Activated T-helper 1 cell treated with anti-CD3 and anti-CD28 coated beads, Interleukin-2, amount 50 U/mL, for 16 hours (primary cell): ENCODE data around the gene PLEKHA7.

Experiments
- DNase-seq, 2 donors: peaks; one replicate each; pipeline ENCODE4 v3.0.0-alpha.2; 2020; ENCODE audit warnings: low read depth in 1 of 2, low spot score in 1 of 2

The PLEKHA7 gene

DNA sequence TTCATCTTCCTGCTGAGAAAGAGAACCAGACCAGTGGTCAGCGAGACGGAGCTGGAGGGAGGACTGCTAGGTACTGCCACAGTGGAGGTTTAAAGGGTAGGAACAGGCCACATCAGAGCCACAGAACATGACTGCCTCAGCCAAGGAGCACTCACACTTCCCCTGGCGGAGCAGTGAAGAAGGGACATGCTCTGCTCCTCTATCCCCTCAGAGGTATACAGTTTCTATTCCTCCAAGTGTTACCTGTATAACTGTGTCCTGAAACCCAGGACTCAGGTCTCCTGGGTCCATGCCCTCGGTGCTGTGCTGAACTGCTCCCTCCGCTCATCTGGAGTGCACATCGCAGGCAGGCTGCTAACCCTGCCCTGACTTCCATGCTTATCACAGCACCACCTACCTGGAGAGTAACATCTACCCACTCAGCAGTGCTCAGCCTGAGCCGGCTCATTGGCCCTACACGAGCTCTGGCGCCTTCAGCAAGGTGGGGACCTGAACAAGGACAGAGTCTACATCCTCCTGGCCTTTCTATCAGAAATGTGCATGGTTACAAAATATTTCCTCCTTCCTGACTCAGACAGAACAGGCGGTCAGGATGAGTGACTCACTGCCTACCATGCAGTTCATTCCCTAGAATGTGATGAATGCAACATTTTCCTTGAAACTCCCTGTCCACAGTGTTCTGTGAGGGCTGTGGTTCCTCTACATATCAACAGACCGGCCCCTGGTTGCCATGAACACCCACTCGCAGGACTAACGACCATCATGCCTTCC lies 222.8 kb downstream of the PLEKHA7 start:
- DNase-seq: no peak

DNA sequence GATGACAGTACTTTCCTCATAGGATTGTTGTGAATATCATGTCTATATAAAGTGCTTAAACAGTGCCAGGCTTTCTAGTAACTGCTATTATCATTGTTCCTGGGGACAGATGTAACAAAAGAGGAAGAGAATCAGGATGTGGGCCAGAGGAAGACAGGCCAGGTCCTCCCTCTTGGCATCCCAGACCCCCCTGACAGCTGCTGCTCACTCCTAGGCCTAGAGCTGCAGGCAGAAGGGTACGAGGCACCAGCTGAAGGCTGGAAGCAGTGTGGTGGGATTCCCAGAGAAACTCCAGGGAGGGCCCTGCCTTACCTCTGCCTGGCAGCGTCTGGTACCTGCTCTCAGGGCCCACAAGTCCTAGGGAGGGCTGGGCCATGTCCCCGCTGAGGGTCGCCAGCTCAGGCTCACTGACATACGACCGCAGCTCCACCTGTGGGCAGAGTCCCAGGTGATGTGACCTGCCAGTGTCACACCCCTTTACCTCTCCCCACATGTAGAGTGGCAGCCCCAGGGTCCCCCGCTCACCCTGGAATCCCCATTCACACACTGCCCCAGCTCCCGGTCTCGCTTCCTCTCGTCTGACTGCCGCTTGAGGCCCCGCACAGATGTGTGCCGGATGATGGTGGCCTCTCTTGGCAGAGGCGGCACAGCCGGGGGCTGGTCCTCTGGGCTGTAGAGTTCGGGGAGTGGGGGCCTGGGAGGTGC lies 223.6 kb downstream of the PLEKHA7 start:
- DNase-seq: no peak

DNA sequence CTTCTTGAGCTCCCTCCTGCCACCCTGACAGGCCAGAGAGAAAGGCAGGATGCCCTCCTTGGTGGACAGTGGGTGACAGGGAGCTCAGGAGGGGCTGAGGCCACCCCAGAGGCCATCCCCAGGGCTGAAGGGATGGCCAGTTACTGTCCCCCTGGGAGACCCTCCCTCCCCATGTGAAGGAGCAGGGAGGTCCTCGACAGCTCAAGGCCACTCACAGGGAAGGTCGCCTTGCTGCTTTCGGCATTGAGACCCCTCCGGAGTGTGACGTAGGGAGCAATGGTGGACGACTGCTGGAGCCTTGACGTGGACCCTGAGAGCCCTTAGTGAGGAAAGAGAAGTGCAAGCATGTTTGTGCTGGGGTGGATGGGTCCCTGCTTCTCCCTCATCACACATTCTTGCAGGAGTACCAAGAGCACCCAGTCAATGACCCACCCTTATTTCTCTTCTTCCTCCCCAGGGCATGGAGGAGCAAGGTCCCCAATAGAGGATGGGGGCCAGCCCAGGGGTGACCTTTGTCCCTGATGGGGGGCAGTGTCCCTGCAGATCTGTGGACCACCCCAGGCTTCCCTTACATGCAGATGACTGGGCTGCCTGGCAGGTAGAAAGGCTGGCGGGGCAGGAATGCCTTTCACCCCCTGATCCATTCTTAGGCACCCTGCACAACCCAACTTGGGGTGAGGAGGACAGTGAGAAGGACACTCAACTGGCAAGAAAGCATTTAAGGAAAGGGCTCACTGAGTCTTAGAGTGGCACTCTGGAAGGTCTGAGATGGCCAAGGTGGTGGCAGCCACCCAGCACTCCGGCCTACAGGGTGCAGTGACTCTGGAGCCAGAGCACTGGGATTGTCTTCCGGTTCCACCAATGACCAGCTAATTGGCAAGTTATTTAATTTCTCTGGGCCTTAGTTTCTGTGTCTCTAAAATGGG lies 224.4 kb downstream of the PLEKHA7 start:
- no peak for DNase-seq

DNA sequence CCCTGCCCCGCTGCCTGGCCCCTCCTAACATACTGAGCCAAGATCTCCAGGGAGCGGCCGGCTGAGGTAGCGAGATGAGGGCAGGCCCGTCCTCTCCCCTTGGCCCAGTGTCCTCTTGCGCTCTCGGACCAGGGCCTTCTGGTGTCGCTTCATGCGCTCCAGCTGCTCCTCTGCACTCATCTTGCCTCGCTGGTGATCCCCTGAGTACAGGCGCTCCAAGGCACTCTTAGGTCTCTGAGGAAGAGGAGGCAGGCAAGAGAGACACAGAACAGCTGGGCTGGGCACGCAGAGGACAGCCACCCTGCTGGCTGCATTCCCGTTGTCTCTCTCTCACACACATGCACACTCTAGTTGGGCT lies 225.2 kb downstream of the PLEKHA7 start:
- DNase-seq: no peak

DNA sequence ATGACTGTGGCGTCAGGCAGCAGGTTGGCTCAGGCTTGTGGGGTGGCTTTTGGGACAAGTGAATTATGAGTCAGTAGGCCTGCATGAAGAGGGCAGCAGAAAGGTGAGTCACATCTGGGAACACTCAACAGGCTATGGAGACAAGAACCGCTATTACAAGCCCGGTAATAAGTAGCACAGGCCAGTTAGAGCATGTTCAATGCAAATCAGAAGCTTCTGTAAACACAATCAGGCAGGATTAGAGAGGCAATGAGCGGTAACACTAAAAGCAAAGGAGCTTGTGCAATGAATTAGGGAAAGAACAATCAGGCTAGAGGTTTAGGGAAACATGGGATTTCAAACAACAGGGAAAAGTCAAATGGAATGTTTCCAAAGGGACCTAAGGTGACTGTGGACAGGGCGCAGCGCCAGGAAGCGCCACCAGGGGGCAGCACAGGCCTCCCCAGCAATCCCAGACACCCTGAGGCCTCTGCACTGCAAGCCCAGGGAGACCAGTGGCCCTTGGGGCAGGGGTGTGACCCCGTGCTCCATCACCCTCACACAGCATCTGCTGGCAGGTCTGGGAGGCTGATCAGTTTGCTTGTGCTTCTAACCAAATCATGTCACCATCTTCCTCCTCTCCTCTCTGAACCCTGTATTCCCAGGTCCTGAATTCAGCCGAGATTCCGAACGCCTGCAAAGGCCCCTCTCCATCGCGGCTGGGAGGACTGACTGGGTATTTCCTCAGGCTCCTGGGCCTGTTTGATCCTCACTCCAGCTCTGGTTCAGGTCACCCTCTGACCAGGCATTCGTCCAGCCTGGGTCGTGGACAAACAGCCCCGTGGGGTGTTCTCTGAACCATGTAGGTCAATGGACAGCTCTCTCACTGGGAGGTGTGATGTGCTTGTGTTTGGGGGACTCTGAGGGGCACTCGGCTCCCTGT lies 225.8 kb downstream of the PLEKHA7 start:
- DNase-seq: peak; percentile 18 to 39

DNA sequence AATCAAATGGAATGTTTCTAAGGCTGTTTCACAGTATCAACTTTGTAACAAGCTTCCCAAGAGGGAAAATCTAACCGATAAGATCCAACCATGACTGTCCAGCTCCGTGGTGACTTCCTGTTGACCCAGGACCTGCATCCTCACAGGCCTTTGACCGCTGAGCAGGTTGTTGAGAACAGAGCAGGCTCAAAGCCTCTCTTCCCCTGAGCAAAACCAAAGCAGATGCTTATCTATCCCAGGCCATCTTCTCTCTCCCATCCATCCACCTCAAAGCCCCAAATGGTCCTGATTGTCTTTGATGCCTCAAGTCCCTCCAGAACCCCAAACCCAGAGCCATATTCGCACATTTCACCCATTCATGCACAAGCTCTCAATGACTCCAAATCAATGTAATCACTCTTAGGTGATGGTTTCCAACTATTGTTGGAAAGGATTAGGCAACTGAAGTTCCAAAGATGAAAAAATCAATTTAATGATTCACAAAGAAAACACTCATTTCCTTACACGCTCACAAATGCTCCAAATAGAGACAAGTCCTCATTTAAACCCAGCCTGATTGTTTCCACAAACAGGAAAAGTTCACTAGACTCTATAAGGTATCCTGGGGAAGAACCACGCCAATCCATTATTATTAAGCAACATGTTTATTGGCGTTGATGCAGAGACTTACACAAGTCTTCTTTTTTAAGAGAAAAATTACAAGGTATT lies 227.0 kb downstream of the PLEKHA7 start:
- DNase-seq: no peak

DNA sequence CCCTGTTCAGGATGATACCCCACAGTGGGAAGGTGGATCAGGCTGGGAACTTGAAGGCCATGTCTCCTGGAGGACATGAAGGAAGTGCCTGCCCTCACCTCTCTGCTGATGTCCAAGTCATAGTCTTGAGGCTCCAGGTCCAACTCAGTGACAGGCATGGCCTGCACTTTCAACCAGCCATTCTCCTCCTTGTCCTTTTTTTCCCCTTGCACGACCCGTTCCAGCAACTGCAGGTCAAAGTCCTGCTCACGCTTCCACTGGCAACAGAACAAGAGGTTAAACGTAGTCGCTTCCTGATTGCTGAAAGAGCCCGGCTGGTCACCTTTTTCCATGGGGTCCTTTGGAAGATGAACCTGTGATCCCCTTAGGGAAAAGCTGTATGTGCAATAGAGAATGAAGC lies 228.1 kb downstream of the PLEKHA7 start:
- DNase-seq: no peak

DNA sequence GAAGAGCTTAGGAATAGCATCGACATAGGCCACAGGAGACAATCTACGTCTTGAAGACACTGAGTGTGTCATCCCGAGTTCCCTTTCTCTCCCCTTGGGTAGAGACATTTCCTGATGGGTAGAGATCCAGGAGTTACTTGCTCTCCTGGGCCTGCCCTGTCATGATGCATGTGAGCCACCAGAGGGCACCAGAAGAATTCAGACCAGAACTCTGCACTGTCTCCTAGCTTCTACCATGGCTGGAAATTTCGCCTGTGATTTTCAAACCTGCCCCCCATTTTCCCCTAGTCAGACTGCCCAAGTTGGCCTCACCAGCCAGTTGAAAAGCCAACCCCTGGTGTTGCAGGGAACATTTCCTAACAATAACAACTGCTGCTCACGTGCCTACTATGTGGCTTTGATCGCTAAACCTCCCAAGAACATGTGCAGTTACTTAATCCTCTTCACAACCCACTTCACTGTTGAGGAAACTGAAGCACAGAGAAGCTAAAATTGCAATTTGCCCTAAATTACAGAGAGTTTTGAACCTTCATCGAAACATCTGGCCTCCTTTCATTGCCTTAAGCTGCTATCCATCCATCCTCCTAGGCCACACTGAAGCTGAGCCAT lies 228.6 kb downstream of the PLEKHA7 start:
- DNase-seq: peak in 1 of 2 donors; percentile 17

DNA sequence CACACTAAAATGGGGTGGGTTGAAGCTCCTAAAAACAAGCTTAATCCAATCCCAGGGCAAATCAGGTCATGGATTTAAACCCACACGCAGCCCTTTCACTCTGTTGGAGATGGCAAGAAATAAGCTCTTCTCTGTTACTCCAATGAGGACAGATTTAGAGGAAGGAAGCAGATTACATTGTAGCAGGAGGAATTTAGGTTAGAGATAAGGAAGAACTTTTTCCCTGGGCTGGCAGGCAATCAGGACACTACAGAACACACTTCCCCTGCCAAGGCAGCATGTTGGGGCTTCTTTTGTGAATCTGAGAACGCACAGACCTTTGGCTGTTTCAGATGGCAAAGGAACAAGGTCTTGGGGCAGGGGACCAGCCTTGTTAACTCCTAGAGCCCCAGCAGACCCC lies 229.5 kb downstream of the PLEKHA7 start:
- DNase-seq: no peak

DNA sequence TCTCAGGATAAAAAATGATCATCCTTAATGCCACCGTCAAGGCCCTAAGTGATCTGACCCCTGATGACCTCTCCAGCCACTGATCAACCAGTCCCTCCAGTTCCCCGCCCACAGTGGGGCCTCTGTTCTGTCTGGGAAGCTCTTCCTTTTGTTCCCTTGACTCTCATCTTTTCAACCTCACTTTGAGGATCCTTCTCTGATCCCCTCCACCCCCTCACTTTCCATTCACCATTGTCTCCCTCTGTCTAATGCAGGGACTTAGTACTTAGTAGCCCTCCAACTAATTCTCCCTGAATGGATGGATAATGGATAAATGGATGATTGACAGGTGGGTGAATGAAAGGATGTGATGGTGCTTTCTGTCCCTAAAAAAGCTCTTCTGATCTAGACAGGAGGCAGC lies 230.1 kb downstream of the PLEKHA7 start:
- DNase-seq: no peak

DNA sequence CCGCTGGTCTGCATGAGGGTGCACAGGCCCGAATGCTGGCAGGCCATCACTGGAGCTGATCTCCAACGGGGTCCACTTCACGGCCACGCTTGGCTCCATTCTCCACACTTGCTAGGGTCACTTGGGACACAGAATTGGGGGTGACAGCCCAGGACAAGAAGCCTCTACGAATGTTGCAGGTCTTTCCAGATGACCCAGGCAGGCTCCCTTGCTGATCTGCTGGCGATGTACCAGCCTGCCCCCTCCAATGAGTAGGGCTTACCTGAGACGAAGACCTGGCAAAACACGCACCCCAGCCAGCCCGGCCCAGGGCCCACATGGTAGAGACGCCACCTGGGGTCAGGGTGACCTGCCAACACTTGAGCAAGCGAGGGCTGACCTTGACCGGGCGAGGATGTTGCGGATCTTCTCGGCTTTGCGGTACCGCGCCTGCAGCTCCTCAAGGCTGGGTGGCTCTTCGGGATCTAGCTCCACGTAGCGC lies 230.9 kb downstream of the PLEKHA7 start:
- DNase-seq: no peak

DNA sequence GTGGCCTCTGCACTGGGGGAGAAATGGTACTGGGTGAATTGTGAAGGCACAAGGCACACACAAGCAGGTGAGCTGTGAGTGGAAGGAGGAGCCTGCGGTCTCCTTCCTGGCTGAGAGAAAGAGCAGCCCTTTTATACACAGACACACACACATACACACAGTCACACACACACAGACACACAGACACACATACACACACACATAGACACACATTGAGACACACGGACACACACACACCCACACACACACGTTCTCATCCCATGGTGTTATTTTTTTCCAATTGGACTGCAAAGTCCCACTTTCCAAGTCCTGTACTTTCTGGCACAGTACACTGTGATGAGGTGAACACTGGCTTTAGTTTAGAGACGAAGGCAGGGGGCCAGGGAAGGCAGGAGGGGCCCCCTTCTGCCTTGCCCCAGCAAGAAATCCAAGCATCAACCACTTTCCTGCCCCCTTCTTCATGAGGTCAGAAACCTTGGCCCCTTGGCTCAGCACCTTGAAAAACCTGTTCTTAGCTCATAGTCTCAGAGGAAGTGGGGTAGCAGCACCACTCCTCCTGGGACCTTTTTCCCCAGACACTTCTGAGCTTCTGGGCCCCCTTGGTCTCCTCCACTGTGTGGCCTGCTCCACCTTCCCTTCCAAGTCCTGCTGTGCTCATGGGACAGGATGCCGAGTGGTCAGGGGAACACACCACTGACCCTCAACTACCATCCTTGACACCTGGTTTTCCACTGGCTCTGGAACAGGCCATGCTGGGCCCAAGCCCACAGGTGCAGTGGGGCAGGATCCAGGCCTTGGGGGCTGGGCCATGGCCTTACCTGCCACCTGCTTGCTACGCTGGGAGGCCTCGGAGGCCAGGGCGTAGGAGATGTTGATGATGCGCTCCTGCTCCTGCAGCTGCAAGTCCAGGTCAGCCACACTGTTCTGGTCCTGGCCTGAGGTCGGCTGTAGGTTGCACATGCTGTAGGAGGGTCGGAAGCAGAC lies 232.0 kb downstream of the PLEKHA7 start:
- DNase-seq: no peak

DNA sequence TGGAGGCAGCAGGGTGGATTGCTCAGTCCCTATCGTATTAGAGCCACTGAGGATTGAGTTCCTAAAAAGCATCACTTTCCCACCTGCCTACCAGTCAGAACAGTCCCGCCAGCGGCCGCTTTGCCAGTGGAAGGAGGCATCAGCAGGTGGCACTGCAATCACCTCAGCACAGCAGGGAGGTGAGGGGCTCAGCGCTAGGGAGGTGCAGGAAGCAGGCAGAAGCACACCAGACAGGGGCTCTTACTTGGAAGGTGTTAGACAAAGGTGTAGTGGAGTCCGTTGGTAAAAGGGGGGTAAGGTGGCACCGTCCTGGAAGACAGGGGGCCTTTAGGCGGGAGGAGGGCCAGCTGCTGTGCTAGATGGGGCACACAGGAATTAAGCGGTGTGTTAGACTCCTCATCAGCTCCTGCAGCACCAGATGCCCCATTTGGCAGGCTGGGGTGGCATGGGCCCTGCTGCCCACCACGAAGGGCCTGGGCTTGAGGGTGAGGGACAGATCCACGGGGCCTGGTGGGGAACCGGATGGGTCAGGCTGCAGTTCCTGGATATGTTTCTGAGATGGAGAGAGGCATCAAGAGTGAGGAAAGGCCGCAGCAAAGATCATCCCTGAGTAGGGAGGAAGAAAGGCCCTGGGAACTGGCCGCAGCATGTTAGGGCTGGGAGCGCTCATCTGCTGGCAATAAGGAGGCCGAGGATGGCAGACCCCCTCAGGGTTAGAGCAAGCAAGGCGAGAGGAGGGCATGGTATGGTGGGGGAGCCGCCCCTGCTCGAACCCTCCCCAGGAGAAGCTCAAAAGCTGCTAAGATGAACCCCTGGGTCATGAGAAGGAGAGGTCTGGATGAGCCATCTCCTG lies 233.3 kb downstream of the PLEKHA7 start:
- no peak for DNase-seq

DNA sequence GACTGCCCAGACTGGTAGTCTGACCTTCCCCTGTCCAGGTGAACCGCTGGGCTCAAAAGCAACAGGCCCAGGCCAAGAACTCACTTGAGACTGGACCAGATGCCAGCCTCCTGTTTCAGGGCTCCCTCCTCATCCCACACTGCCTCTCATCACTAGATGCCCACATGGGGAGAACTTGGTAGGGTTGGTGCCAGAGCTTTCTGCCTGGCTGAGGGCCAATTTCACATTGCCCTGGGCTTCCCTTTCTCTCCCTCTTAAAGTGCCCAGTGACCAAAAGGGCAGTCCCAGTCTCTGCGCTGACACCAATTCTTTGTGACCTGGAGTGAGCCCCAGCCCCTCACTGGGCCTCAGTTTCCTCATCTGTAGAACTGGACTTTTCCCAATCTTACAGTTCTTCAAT lies 234.1 kb downstream of the PLEKHA7 start:
- DNase-seq: no peak

DNA sequence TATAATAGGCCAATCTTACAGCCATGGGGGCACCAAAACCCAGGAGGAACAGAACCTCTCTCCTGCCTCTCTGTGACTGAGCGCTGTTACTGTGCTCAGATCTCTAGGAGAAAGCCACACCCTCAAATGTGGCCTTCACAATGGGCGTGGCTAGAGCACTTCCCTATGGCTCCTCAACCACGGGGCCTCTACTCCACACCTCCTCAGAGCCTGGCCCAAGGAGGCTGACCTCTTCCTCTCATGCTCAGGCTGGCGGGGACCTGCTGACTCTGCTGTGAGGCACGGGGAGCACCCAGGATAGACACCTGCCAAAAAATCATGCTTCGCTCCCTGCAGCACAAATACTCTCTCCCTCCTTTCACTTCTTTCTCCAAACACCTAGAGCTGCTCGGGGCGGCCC lies 234.8 kb downstream of the PLEKHA7 start:
- DNase-seq: no peak

DNA sequence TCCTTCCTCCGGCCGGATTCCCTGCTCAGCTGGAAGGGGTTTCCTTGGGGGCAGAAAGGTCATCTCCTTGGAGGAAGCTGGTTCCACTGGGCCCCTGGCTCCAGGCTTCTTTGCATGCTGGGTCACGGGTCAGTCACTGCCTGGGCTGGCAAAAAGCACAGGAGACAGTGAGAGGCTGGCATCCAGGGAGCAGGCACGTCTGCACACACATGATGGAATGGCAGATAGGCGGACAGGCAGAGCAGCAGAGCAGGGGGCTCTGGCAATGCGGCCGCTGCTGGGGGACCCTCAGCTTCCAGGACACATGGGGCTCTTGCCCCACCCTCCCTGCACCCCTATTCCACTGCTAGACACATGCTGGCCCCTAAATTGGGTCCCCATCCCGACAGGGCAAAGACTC lies 235.3 kb downstream of the PLEKHA7 start:
- no peak for DNase-seq

DNA sequence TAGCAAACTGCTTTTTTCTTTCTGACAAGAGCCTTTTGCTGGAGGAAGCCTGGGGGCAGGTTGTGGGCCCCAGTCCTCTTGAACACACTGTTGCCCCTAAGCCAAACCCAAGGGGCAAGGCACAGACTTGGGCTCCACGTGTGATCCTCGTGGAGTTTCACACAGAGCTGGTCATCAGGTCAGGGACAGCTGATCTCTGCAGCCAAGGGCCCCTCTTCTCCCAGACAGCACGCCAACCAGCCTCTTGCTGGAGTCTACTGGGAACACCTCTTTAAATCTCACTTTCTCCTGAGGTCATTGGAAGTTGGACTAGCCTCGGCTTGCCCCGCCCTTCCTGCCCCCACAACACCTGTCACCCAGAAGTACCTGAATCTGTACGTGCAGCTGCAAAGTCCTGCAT lies 235.9 kb downstream of the PLEKHA7 start:
- DNase-seq: no peak

DNA sequence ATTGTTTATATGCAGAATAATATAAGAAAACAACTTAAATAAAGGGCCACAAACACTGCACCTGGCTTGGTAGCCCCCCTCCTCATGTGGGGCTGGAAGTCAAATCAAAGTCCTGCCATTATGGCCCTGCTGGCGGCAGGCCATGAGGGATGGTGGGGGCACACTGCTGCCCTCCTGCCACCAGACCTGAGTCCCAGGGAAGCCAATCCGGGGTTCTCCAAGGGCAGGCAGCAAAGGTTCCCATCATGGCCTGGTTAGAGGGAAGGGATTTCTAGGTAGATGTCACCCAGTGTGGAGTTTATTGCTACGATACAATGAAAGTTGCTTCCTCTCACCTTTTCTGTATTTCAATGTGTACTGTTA lies 236.6 kb downstream of the PLEKHA7 start:
- no peak for DNase-seq
